Suprapubic skin (tissue), 4 donors: ENCODE data around the gene CARF. TPM values are rescaled to one million over a fixed set of nuclear protein-coding genes. Genes with fewer than 3 reads are reported as not detected.
"Not testable (repeated sequence)": the region's sequence is repeated elsewhere in the genome, so short reads cannot be mapped to it uniquely, and the experiment has no call there.

Experiments used
- DNase-seq, 2 donors: peaks; one replicate each; pipeline ENCODE4 v3.0.0-alpha.2; 2019; ENCODE audit warnings: low spot score in 2 of 2
- H3K27ac ChIP-seq: fragments of 200-600 bp; sonication (generic); one replicate; pipeline ENCODE4 v1.5.1; 2019
- H3K27me3 ChIP-seq: fragments of 200-600 bp; sonication (generic); one replicate; pipeline ENCODE4 v1.5.1; 2019
- H3K36me3 ChIP-seq: fragments of 200-600 bp; sonication (generic); one replicate; pipeline ENCODE4 v1.5.1; 2019
- H3K4me1 ChIP-seq: fragments of 200-600 bp; sonication (generic); one replicate; pipeline ENCODE4 v1.5.1; 2019
- H3K4me3 ChIP-seq: fragments of 200-600 bp; sonication (generic); one replicate; pipeline ENCODE4 v1.5.1; 2019; ENCODE audit warnings: mild to moderate bottlenecking
- H3K9me3 ChIP-seq: fragments of 200-600 bp; sonication (generic); one replicate; pipeline ENCODE4 v1.5.1; 2019
- EP300 ChIP-seq: sonication (generic); formaldehyde crosslinking; IDR thresholded peaks from one replicate; pipeline ENCODE4 v1.6.1; 2017; ENCODE audit warnings: antibody characterized with exemption
- POLR2A ChIP-seq, 2 donors: fragments of 450-650 bp; IDR thresholded peaks; one replicate each; pipeline ENCODE4 v1.6.1; 2017; ENCODE audit warnings: antibody characterized with exemption in 2 of 2, mild to moderate bottlenecking in 2 of 2, moderate library complexity in 2 of 2
- POLR2AphosphoS5 ChIP-seq, 3 donors: sonication (generic); formaldehyde crosslinking; IDR thresholded peaks; one replicate each; pipeline ENCODE4 v1.6.1; 2017; ENCODE audit warnings: antibody characterized with exemption in 3 of 3
- WGBS: methylation state at CpG from one replicate; pipeline ENCODE4 v1.1.5; 2018; 5-methylcytosine and 5-hydroxymethylcytosine counted together
- total RNA-seq, 4 donors: library from RNA; depleted of rRNA; stranded (reverse); fragments of >200 nt; gene quantifications; one replicate each; pipeline ENCODE4 v1.1.0, GENCODE V29; 2016
- TF ChIP-seq, protein P1 (sequence below), 2 donors: fragments of 200-600 bp in 1 of 2; fragments of 450-650 bp in 1 of 2; sonication (generic) in 1 of 2; IDR thresholded peaks; one replicate each; pipeline ENCODE4 v1.5.1; 2016 to 2019; ENCODE audit warnings: antibody characterized with exemption in 2 of 2, mild to moderate bottlenecking in 1 of 2, moderate library complexity in 1 of 2

Gene CARF
- total RNA-seq, 4 donors from 2014 or later = 6.7 to 20.6 (median 11.1) TPM

DNA sequence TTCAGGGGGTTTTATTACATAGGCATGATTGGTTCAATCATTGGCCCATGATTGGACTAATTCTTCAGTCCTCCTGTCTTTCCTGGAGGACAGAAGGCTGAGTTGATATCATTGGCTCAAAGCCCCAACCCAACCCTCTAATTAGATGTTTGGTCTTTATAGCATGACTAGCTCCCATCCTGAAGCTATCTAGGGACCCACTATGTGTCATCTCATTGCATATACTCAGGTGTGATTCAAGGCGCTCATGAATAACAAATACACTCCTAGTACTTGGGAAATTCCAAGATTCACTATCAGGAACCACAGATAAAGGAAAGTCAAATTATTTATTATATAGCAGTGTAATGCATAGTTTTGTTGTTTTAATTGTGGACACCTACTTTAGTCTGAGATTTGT, 77.7 kb downstream of the CARF start:
- WGBS = 87% methylated on average over 1 of the region's 1 CpG
- TF ChIP-seq POLR2AphosphoS5 (IDR thresholded peaks at IDR 0.05) = no peak
- TF ChIP-seq POLR2A (IDR thresholded peaks at IDR 0.05) = no peak
- TF ChIP-seq, protein P1, sequence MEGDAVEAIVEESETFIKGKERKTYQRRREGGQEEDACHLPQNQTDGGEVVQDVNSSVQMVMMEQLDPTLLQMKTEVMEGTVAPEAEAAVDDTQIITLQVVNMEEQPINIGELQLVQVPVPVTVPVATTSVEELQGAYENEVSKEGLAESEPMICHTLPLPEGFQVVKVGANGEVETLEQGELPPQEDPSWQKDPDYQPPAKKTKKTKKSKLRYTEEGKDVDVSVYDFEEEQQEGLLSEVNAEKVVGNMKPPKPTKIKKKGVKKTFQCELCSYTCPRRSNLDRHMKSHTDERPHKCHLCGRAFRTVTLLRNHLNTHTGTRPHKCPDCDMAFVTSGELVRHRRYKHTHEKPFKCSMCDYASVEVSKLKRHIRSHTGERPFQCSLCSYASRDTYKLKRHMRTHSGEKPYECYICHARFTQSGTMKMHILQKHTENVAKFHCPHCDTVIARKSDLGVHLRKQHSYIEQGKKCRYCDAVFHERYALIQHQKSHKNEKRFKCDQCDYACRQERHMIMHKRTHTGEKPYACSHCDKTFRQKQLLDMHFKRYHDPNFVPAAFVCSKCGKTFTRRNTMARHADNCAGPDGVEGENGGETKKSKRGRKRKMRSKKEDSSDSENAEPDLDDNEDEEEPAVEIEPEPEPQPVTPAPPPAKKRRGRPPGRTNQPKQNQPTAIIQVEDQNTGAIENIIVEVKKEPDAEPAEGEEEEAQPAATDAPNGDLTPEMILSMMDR (IDR thresholded peaks at IDR 0.05) = no peak
- no peak for TF ChIP-seq EP300
- no peak for DNase-seq

DNA sequence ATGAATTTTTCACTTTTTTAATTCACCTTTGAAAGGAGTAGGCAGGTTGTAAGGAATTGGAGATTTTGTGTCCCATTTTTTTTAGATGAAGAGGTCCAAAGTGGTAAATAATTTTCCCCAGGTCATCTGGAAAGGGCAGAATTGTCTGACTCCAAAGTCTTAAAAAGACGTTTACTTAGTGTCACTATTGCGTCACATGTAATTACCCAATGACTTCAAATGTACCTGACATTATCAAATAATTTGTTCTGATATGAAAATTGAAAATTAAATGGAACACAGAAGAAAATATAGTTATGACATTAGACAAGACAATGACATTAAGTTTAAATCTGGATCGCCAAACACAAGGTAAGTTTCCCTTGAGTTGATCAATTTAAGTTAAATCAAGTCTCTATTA, 78.4 kb downstream of the CARF start:
- H3K4me1 ChIP-seq = no peaks in the 10 kb centered on the region
- no peak for DNase-seq
- TF ChIP-seq EP300 = no peak
- TF ChIP-seq, protein P1 (IDR thresholded peaks at IDR 0.05) = no peak
- TF ChIP-seq POLR2AphosphoS5 (IDR thresholded peaks at IDR 0.05) = no peak
- TF ChIP-seq POLR2A (IDR thresholded peaks at IDR 0.05) = no peak
- no peak overlapping the region for H3K27ac ChIP-seq
- no peaks in the 10 kb centered on the region for H3K9me3 ChIP-seq
- no peaks in the 10 kb centered on the region for H3K27me3 ChIP-seq
- H3K36me3 ChIP-seq = peaks cover 4% of the 10 kb centered on the region
- 84% methylated on average over 3 of the region's 3 CpGs for WGBS
- H3K4me3 ChIP-seq = no peak overlapping the region

More for the DNA sequence above, 77.7 kb downstream of the CARF start:
- H3K4me3 ChIP-seq = no peak overlapping the region
- no peaks in the 10 kb centered on the region for H3K9me3 ChIP-seq
- no peaks in the 10 kb centered on the region for H3K27me3 ChIP-seq
- H3K4me1 ChIP-seq = no peaks in the 10 kb centered on the region
- H3K27ac ChIP-seq = no peak overlapping the region
- peaks cover 5% of the 10 kb centered on the region for H3K36me3 ChIP-seq

DNA sequence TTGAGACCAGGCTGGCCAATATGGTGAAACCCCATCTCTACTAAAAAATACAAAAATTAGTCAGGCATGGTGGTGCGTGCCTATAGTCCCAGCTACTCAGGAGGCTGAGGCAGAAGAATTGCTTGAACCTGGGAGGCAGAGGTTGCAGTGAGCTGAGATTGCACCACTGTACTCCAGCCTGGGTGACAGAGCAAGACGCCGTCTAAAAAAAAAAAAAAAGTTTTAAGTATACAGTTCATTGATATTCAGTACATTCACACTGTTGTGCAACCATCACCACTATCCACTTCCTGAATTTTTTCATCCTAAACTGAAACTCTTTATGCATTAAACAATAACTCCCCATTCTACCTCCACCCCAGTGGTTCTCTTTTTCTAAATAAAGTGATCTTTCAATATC, 85.0 kb downstream of the CARF start:
- H3K4me3 ChIP-seq, H3K9me3 ChIP-seq, H3K27me3 ChIP-seq, H3K27ac ChIP-seq, H3K4me1 ChIP-seq, DNase-seq, H3K36me3 ChIP-seq: not testable (repeated sequence)
- WGBS = 68% methylated on average over 3 of the region's 3 CpGs

DNA sequence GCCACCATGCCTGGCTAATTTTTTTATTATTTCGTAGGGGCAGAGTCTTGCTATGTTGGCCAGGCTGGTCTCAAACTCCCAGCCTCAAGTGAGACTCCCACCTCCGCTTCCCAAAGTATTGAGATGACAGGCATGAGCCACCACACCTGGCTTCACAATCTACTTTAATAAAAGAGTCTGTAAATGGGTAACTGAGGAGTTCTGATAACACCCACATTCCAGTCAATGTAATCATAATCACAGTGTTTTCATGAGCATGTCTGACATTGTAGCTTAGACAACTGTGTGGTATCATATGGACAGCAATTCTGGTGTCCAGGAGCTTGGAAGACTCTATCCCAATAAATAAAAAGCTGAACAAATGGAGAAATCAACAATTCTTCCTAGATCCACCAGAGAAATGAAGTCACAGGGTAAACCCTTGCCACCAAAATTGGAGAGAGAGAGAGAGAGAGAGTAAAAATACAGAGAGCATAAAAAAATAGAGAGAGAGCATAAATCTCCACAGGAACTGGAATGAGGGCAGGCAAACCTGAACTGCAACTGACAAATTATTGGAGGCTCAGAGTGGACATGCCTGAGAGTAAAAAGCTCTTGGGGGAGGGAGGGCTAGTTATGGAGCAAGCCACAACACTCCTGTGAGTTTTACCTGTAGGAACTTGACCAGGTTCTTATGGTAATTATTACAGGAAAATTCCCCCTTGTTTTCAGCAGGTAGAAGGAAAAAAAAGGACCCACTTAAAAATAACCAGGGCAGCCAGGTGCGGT, 90.2 kb downstream of the CARF start:
- H3K4me1 ChIP-seq = no peaks in the 10 kb centered on the region
- no peaks in the 10 kb centered on the region for H3K9me3 ChIP-seq
- H3K27me3 ChIP-seq = no peaks in the 10 kb centered on the region
- no peaks in the 10 kb centered on the region for H3K36me3 ChIP-seq
- H3K4me3 ChIP-seq = no peak overlapping the region
- no peak overlapping the region for H3K27ac ChIP-seq
- no peak for TF ChIP-seq EP300
- no peak for TF ChIP-seq POLR2AphosphoS5 (IDR thresholded peaks at IDR 0.05)
- TF ChIP-seq, protein P1 (IDR thresholded peaks at IDR 0.05) = no peak
- TF ChIP-seq POLR2A (IDR thresholded peaks at IDR 0.05) = no peak
- DNase-seq = no peak
- 85% methylated on average over 3 of the region's 3 CpGs for WGBS

DNA sequence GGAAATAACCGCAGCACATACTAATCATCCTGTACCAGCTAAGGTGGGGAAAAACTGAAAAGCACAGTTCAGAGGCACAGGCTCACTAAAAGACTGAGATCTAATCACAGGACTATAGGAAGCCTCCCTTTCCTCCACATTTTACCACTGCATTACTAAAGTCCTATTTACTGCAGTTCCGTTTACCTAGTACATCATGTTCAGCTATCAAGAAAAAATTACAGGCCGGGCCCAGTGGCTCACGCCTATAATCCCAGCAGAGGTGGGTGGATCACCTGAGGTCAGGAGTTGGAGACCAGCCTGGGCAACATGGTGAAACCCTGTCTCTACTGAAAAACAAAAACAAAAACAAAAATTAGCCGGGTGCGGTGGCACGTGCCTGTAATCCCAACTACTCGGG, 91.6 kb downstream of the CARF start:
- H3K4me3 ChIP-seq = no peak overlapping the region
- no peak for DNase-seq
- H3K36me3 ChIP-seq = no peaks in the 10 kb centered on the region
- H3K27me3 ChIP-seq = no peaks in the 10 kb centered on the region
- H3K27ac ChIP-seq = no peak overlapping the region
- no peaks in the 10 kb centered on the region for H3K9me3 ChIP-seq
- 92% methylated on average over 8 of the region's 8 CpGs for WGBS
- no peaks in the 10 kb centered on the region for H3K4me1 ChIP-seq
- TF ChIP-seq, protein P1 (IDR thresholded peaks at IDR 0.05) = no peak
- TF ChIP-seq POLR2A (IDR thresholded peaks at IDR 0.05) (no peak), POLR2AphosphoS5 (IDR thresholded peaks at IDR 0.05) (no peak), EP300 (no peak)
